HG03520 (cell line): ENCODE data around the gene MAPK8IP2.
"Not testable (repeated sequence)": the region's sequence is repeated elsewhere in the genome, so short reads cannot be mapped to it uniquely, and the experiment has no call there.

ENCODE experiments used
- ATAC-seq: cut with Tn5 transposase; IDR thresholded peaks from one replicate; pipeline ENCODE4 v1.9.1; 2021; ENCODE audit warnings: mild to moderate bottlenecking, moderate library complexity; ENCODE audit not compliant: unreplicated experiment

MAPK8IP2 gene

GRCh38 chr22:50599816-50600455 lies 657 bp upstream of the MAPK8IP2 start:
- no peak for ATAC-seq

GRCh38 chr22:50600967-50601668 lies 525 bp downstream of the MAPK8IP2 start:
- ATAC-seq: no peak

- ATAC-seq: no peak
These were observed 1.2 kb downstream of the MAPK8IP2 start for GRCh38 chr22:50601669-50602337.

GRCh38 chr22:50602338-50602700 lies 1.7 kb downstream of the MAPK8IP2 start:
- no peak for ATAC-seq

- ATAC-seq: no peak
These were observed 3.1 kb downstream of the MAPK8IP2 start for GRCh38 chr22:50603511-50604255.

- no peak for ATAC-seq
These were observed 3.8 kb downstream of the MAPK8IP2 start for GRCh38 chr22:50604256-50605001.

GRCh38 chr22:50605002-50605612 lies 4.5 kb downstream of the MAPK8IP2 start:
- no peak for ATAC-seq

GRCh38 chr22:50605613-50606074 lies 5.1 kb downstream of the MAPK8IP2 start:
- ATAC-seq: no peak

- ATAC-seq: no peak
These were observed 5.8 kb downstream of the MAPK8IP2 start for GRCh38 chr22:50606165-50606945.

- no peak for ATAC-seq
These were observed 6.5 kb downstream of the MAPK8IP2 start for GRCh38 chr22:50606946-50607658.

GRCh38 chr22:50607659-50608020 lies 7.0 kb downstream of the MAPK8IP2 start:
- no peak for ATAC-seq

- ATAC-seq: not testable (repeated sequence)
These were observed 7.7 kb downstream of the MAPK8IP2 start for GRCh38 chr22:50608058-50608840.

GRCh38 chr22:50608996-50609395 lies 8.4 kb downstream of the MAPK8IP2 start:
- no peak for ATAC-seq

- ATAC-seq: no peak
These were observed 9.0 kb downstream of the MAPK8IP2 start for GRCh38 chr22:50609599-50609998.

GRCh38 chr22:50610041-50610451 lies 9.5 kb downstream of the MAPK8IP2 start:
- no peak for ATAC-seq

GRCh38 chr22:50610581-50610980 lies 10.0 kb downstream of the MAPK8IP2 start:
- no peak for ATAC-seq

GRCh38 chr22:50611341-50612060 lies 10.9 kb downstream of the MAPK8IP2 start:
- ATAC-seq: no peak
